ACC112 (cell line): ENCODE data around the gene PIK3R3.

Source experiments
- H2AFZ ChIP-seq: fragments of 200-600 bp; sonication (generic); one replicate; pipeline ENCODE4 v1.6.0; 2017; ENCODE audit warnings: antibody characterized with exemption, low read length; ENCODE audit not compliant: unreplicated experiment
- H3K27ac ChIP-seq: fragments of 200-600 bp; sonication (generic); 2 replicates; pipeline ENCODE4 v1.5.1; 2014; ENCODE audit warnings: low read depth, mild to moderate bottlenecking, antibody characterized with exemption, low read length, moderate library complexity
- H3K27me3 ChIP-seq: fragments of 200-600 bp; sonication (generic); 2 replicates; pipeline ENCODE4 v1.6.1; 2014; ENCODE audit warnings: mild to moderate bottlenecking, antibody characterized with exemption, low read length, moderate library complexity, mixed read lengths; ENCODE audit not compliant: insufficient read depth
- H3K36me3 ChIP-seq: fragments of 200-600 bp; sonication (generic); 2 replicates; pipeline ENCODE4 v1.6.1; 2016; ENCODE audit warnings: mild to moderate bottlenecking, antibody characterized with exemption, low read length, moderate library complexity, mixed read lengths; ENCODE audit not compliant: insufficient read depth
- H3K4me1 ChIP-seq: fragments of 200-600 bp; sonication (generic); one replicate; pipeline ENCODE4 v1.6.1; 2016; ENCODE audit warnings: low read length, mixed read lengths; ENCODE audit not compliant: insufficient read depth, unreplicated experiment, control insufficient read depth
- H3K4me3 ChIP-seq: fragments of 200-600 bp; sonication (generic); 2 replicates; pipeline ENCODE4 v1.5.1; 2014; ENCODE audit warnings: mild to moderate bottlenecking, low read depth, low read length
- H3K79me2 ChIP-seq: fragments of 200-600 bp; sonication (generic); one replicate; pipeline ENCODE4 v1.6.0; 2016; ENCODE audit warnings: low read length; ENCODE audit not compliant: control insufficient read depth, unreplicated experiment, insufficient read depth

Gene PIK3R3

GRCh38 chr1:46043458-46044017 lies 88.9 kb downstream of the PIK3R3 start:
- Histone ChIP-seq H3K27me3 (no peaks in the 10 kb centered on the region), H3K4me1 (peaks cover 13% of the 10 kb centered on the region), H2AFZ (no peak overlapping the region), H3K36me3 (0 out of 2 replicates have a peak, but pooled peaks cover 4% of the 10 kb centered on the region), H3K79me2 (no peaks in the 10 kb centered on the region), H3K4me3 (no peak overlapping the region), H3K27ac (no peak overlapping the region)

- peaks cover 13% of the 10 kb centered on the region for H3K4me1 ChIP-seq
- no peak overlapping the region for H3K27ac ChIP-seq
These were observed 90.5 kb downstream of the PIK3R3 start for GRCh38 chr1:46041974-46042373.

DNA sequence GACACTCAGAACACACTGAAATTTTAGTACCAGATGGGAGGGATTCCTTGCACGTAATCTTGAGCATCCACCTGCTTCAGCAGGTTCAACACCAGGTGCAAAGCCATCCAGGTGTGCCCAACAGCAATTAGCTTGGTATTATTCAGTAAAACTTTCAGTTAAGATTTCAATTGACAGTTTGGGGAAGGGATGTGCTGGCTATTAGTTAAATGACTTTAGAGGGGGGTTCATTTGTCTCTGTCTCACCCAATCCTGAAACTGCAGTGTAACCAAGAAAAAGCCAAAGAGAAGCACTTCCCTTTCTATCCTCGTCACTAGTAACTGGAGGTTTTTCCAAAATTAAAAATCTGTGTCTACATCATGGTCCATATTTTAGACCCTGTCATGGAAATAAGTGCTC lies 90.9 kb downstream of the PIK3R3 start:
- Histone ChIP-seq H3K79me2 (no peaks in the 10 kb centered on the region), H3K4me1 (peaks cover 13% of the 10 kb centered on the region), H3K27me3 (no peaks in the 10 kb centered on the region), H3K27ac (no peak overlapping the region), H3K36me3 (0 out of 2 replicates have a peak, but pooled peaks cover 4% of the 10 kb centered on the region), H3K4me3 (no peak overlapping the region), H2AFZ (no peak overlapping the region)

More at GRCh38 chr1:46041974-46042373, 90.5 kb downstream of the PIK3R3 start:
- Histone ChIP-seq H3K27me3 (no peaks in the 10 kb centered on the region), H3K79me2 (no peaks in the 10 kb centered on the region), H3K36me3 (0 out of 2 replicates have a peak, but pooled peaks cover 4% of the 10 kb centered on the region), H2AFZ (no peak overlapping the region), H3K4me3 (no peak overlapping the region)

DNA sequence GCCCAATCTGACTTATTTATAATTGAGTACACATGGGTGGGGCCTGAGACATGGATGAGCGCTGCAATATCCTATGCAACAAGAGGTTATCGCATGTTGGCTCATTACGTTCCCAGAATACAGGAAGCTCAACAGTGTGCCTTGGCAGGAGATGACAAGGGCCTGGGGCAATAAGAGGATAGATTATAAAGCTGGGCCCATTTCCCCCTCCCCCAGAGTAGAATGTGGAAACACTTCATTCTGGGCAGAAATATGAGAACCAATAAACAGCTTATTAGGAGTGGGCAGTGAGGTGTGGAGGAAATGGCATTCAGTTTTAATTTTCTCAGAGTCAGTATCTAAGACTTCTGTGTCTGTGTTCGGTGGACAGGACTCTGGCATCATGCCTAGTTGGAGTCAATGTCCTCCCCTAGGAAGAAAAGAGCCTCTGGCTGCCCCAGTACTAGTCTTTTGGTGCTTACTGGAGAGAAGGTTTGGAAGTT lies 92.8 kb downstream of the PIK3R3 start:
- Histone ChIP-seq H3K27me3 (no peaks in the 10 kb centered on the region), H3K4me3 (no peak overlapping the region), H3K27ac (no peak overlapping the region), H2AFZ (no peak overlapping the region), H3K79me2 (no peaks in the 10 kb centered on the region), H3K4me1 (peaks cover 13% of the 10 kb centered on the region), H3K36me3 (0 out of 2 replicates have a peak, but pooled peaks cover 4% of the 10 kb centered on the region)

GRCh38 chr1:46036894-46037839 lies 95.3 kb downstream of the PIK3R3 start:
- no peak overlapping the region for H3K4me3 ChIP-seq
- no peak overlapping the region for H2AFZ ChIP-seq
- H3K27me3 ChIP-seq: no peaks in the 10 kb centered on the region
- peaks cover 12% of the 10 kb centered on the region for H3K4me1 ChIP-seq
- no peaks in the 10 kb centered on the region for H3K36me3 ChIP-seq
- H3K27ac ChIP-seq: no peak overlapping the region
- H3K79me2 ChIP-seq: no peaks in the 10 kb centered on the region

DNA sequence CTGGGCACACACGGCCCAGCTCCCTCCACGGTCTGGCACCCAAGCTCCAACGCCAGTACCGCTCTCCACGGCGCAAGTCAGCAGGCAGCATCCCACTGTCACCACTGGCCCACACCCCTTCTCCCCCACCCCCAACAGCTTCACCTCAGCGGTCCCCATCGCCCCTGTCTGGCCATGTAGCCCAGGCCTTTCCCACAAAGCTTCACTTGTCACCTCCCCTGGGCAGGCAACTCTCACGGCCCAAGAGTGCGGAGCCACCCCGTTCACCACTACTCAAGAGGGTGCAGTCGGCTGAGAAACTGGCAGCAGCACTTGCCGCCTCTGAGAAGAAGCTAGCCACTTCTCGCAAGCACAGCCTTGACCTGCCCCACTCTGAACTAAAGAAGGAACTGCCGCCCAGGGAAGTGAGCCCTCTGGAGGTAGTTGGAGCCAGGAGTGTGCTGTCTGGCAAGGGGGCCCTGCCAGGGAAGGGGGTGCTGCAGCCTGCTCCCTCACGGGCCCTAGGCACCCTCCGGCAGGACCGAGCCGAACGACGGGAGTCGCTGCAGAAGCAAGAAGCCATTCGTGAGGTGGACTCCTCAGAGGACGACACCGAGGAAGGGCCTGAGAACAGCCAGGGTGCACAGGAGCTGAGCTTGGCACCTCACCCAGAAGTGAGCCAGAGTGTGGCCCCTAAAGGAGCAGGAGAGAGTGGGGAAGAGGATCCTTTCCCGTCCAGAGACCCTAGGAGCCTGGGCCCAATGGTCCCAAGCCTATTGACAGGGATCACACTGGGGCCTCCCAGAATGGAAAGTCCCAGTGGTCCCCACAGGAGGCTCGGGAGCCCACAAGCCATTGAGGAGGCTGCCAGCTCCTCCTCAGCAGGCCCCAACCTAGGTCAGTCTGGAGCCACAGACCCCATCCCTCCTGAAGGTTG lies 97.6 kb downstream of the PIK3R3 start:
- Histone ChIP-seq H3K79me2 (no peaks in the 10 kb centered on the region), H3K4me3 (no peak overlapping the region), H3K4me1 (peaks cover 3% of the 10 kb centered on the region), H3K27me3 (no peaks in the 10 kb centered on the region), H2AFZ (no peak overlapping the region), H3K27ac (no peak overlapping the region), H3K36me3 (no peaks in the 10 kb centered on the region)

DNA sequence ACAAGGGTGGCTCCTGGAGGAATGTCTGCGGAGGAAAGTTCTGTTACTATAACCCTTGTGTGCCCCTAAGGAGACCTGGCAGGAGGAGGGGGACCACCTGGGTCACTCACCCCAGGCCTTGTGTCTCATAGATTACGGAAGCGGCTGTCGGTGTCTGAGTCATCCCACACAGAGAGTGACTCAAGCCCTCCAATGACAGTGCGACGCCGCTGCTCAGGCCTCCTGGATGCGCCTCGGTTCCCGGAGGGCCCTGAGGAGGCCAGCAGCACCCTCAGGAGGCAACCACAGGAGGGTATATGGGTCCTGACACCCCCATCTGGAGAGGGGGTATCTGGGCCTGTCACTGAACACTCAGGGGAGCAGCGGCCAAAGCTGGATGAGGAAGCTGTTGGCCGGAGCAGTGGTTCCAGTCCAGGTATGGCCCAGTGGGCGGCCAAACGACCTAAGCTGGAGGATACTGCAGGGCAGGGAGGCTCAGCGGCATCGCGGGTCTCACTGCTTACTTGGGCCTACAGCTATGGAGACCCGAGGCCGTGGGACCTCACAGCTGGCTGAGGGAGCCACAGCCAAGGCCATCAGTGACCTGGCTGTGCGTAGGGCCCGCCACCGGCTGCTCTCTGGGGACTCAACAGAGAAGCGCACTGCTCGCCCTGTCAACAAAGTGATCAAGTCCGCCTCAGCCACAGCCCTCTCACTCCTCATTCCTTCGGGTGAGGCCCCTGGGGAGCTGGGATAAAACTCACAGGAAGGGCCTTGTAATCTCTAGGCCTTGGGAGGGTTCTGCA lies 101.4 kb downstream of the PIK3R3 start:
- no peaks in the 10 kb centered on the region for H3K79me2 ChIP-seq
- H3K36me3 ChIP-seq: no peaks in the 10 kb centered on the region
- no peak overlapping the region for H3K4me3 ChIP-seq
- no peaks in the 10 kb centered on the region for H3K27me3 ChIP-seq
- no peak overlapping the region for H2AFZ ChIP-seq
- no peak overlapping the region for H3K27ac ChIP-seq
- no peaks in the 10 kb centered on the region for H3K4me1 ChIP-seq

DNA sequence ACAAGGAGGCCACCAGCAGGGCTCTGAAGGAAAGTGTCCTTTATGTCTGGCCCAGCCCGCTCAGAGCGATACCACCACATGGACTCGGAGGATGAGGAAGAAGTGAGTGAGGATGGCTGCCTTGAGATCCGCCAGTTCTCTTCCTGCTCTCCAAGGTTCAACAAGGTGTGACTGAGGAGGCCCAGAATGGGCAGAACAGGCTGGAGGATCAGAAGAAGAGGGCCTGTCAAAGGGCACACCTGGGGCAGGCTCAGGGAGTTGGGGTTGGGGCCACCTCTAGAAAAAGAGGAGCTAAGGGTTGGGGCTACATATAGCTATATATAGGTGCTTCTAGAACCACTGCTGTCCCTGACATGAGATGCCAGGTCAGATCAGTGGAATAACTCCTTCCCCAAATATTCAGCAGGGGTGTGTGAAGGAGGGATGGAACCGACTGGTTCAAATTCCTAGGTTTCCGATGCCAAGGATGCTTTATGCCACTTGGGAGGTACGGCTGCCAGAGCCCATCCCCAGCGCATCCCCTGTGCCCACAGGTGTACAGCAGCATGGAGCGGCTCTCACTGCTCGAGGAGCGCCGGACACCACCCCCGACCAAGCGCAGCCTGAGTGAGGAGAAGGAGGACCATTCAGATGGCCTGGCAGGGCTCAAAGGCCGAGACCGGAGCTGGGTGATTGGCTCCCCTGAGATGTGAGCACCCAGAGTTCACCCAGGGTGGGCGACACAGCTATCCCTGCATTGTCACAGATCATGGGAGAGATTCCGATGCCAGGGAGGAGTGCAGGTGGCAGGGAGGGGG lies 102.2 kb downstream of the PIK3R3 start:
- Histone ChIP-seq H3K4me1 (no peaks in the 10 kb centered on the region), H3K36me3 (no peaks in the 10 kb centered on the region)

GRCh38 chr1:46027788-46028573 lies 104.4 kb downstream of the PIK3R3 start:
- Histone ChIP-seq H3K4me1 (no peaks in the 10 kb centered on the region), H3K36me3 (no peaks in the 10 kb centered on the region), H3K79me2 (no peaks in the 10 kb centered on the region), H3K4me3 (no peak overlapping the region), H3K27me3 (no peaks in the 10 kb centered on the region), H2AFZ (no peak overlapping the region), H3K27ac (no peak overlapping the region)

More for the DNA sequence above, 102.2 kb downstream of the PIK3R3 start:
- no peak overlapping the region for H3K27ac ChIP-seq
- no peaks in the 10 kb centered on the region for H3K79me2 ChIP-seq
- no peak overlapping the region for H2AFZ ChIP-seq
- no peak overlapping the region for H3K4me3 ChIP-seq
- no peaks in the 10 kb centered on the region for H3K27me3 ChIP-seq
